ENCODE data around the gene RGMA.

GRCh38 chr15:93043621-93044300 is 45.2 kb downstream of the RGMA start:
- TF ChIP-seq CTCF (conservative IDR thresholded peaks at IDR 0.05 in 1 of 2, IDR thresholded peaks at IDR 0.05 in 1 of 2; ENCODE audit: low read depth in 1 of 2, low read length in 2 of 2), result no peak
- TF ChIP-seq EZH2 (IDR thresholded peaks at IDR 0.05; ENCODE audit: low read length, missing control alignments), result no peak
